SK-N-SH (cell line): ENCODE results near the gene MRPL58. TPM values are rescaled to one million over a fixed set of nuclear protein-coding genes. Genes with fewer than 3 reads are reported as not detected.
"Not testable (repeated sequence)": the region's sequence is repeated elsewhere in the genome, so short reads cannot be mapped to it uniquely, and the experiment has no call there.

Source experiments
- CTCF ChIA-PET: fragments of 300-600, 350-600 bp; formaldehyde crosslinking; extraction: SDS; loops from one replicate; lab custom pipeline; 2021; lab: Yijun Ruan, JAX
- POLR2A ChIA-PET: fragments of 350-600 bp; sonication (Branson Sonifier 250); formaldehyde crosslinking; extraction: SDS; loops from one replicate; lab custom pipeline; 2020; ENCODE audit warnings: antibody characterized with exemption, inconsistent platforms; lab: Yijun Ruan, JAX
- DNase-seq: peaks from one replicate; pipeline ENCODE4 v3.0.0; 2012
- H2AFZ ChIP-seq: fragments of 200-600 bp; sonication (generic); 2 replicates; pipeline ENCODE4 v1.8.1; 2016; ENCODE audit warnings: antibody characterized with exemption, mild to moderate bottlenecking, low read depth
- H3F3A ChIP-seq: fragments of 200-600 bp; sonication (generic); replicated peaks from 2 replicates; pipeline ENCODE3; 2016; ENCODE audit warnings: antibody characterized with exemption, mild to moderate bottlenecking; ENCODE audit not compliant: insufficient read depth
- H3K27ac ChIP-seq, 2 experiments: fragments of 200-500 bp in 1 of 2; fragments of 200-600 bp in 1 of 2; sonication (Bioruptor generic) in 1 of 2; sonication (generic), shearing (Covaris generic) in 1 of 2; 2 replicates each; pipeline versions ENCODE4 v1.5.1 to v1.6.1; 2014 to 2016; ENCODE audit warnings: low read depth in 2 of 2, inconsistent platforms in 1 of 2, low read length in 1 of 2, mild to moderate bottlenecking in 1 of 2, mixed read lengths in 1 of 2
- H3K27me3 ChIP-seq: fragments of 200-600 bp; sonication (generic), shearing (Covaris generic); 2 replicates; pipeline ENCODE4 v1.6.1; 2016; ENCODE audit warnings: mixed run types; ENCODE audit not compliant: insufficient read depth
- H3K36me3 ChIP-seq, 2 experiments: fragments of 200-500 bp in 1 of 2; fragments of 200-600 bp in 1 of 2; sonication (Bioruptor generic) in 1 of 2; sonication (generic) in 1 of 2; replicated peaks in 1 of 2; 2 replicates each; pipeline versions ENCODE3 to v1.5.1; 2014 to 2016; ENCODE audit warnings: low read length in 1 of 2, mild to moderate bottlenecking in 1 of 2; ENCODE audit not compliant: insufficient read depth in 2 of 2, control insufficient read depth in 1 of 2
- H3K4me1 ChIP-seq, 2 experiments: fragments of 200-500 bp in 1 of 2; fragments of 200-600 bp in 1 of 2; sonication (Bioruptor generic) in 1 of 2; sonication (generic), shearing (Covaris generic) in 1 of 2; 2 replicates each; pipeline versions ENCODE4 v1.5.1 to v1.6.1; 2014 to 2016; ENCODE audit warnings: low read depth in 1 of 2, low read length in 1 of 2, mixed run types in 1 of 2; ENCODE audit not compliant: insufficient read depth in 2 of 2, control insufficient read depth in 1 of 2
- H3K4me2 ChIP-seq: fragments of 200-600 bp; sonication (generic), shearing (Covaris generic); 2 replicates; pipeline ENCODE4 v1.6.1; 2017; ENCODE audit warnings: mixed run types
- H3K4me3 ChIP-seq, 2 experiments: fragments of 200-500 bp in 1 of 2; fragments of 200-600 bp in 1 of 2; sonication (Bioruptor generic) in 1 of 2; sonication (generic), shearing (Covaris generic) in 1 of 2; 2 replicates each; pipeline versions ENCODE4 v1.5.1 to v1.8.1; 2014 to 2016; ENCODE audit warnings: low read depth in 2 of 2, inconsistent platforms in 1 of 2, low read length in 1 of 2, mild to moderate bottlenecking in 1 of 2, mixed read lengths in 1 of 2, moderate library complexity in 1 of 2
- H3K79me2 ChIP-seq: fragments of 200-600 bp; sonication (generic); 2 replicates; pipeline ENCODE4 v1.8.1; 2017; ENCODE audit warnings: mild to moderate bottlenecking; ENCODE audit not compliant: insufficient read depth
- H3K9ac ChIP-seq: fragments of 200-600 bp; sonication (generic); 2 replicates; pipeline ENCODE4 v1.6.1; 2017; ENCODE audit warnings: mixed run types
- H3K9me2 ChIP-seq: fragments of 200-600 bp; sonication (generic); 2 replicates; pipeline ENCODE4 v1.6.1; 2017; ENCODE audit warnings: mixed run types
- H3K9me3 ChIP-seq: fragments of 200-600 bp; sonication (generic); 2 replicates; pipeline ENCODE4 v1.6.1; 2017; ENCODE audit warnings: mixed run types, mild to moderate bottlenecking, moderate library complexity
- H4K20me1 ChIP-seq: fragments of 200-600 bp; sonication (generic); 2 replicates; pipeline ENCODE4 v1.6.1; 2017; ENCODE audit warnings: mild to moderate bottlenecking, mixed run types; ENCODE audit not compliant: insufficient read depth
- POLR2AphosphoS5 ChIP-seq: IDR thresholded peaks from 2 replicates; pipeline ENCODE4 v1.6.1; 2012; ENCODE audit warnings: low read depth, low read length
- RAD21 ChIP-seq: IDR thresholded peaks from 2 replicates; pipeline ENCODE4 v1.6.1; 2012; ENCODE audit warnings: mild to moderate bottlenecking, low read length
- TAF1 ChIP-seq: IDR thresholded peaks from 2 replicates; pipeline ENCODE4 v1.6.1; 2012; ENCODE audit warnings: low read depth, mild to moderate bottlenecking, low read length, moderate library complexity, borderline replicate concordance
- WGBS: methylation state at CpG from one replicate; pipeline ENCODE4 v1.1.6; 2017; ENCODE audit warnings: low lambda C conversion rate; 5-methylcytosine and 5-hydroxymethylcytosine counted together
- polyA plus RNA-seq, 3 experiments: library from polyadenylated mRNA; depleted of rRNA; stranded (reverse); fragments of >200 nt; gene quantifications; 2 replicates each; pipeline ENCODE4 v1.2.3, GENCODE V29; 2012
- TF ChIP-seq, protein P1 (sequence below): IDR thresholded peaks from 2 replicates; pipeline ENCODE4 v1.6.1; 2012; ENCODE audit warnings: mild to moderate bottlenecking, low read depth, low read length, moderate library complexity
- TF ChIP-seq, protein P2 (sequence below): IDR thresholded peaks from 2 replicates; pipeline ENCODE4 v1.4.0; 2012; ENCODE audit warnings: low read depth, borderline replicate concordance
- TF ChIP-seq, protein P3 (sequence below): fragments of 150-350 bp; IDR thresholded peaks from 2 replicates; pipeline ENCODE4 v1.6.1; 2017; ENCODE audit warnings: antibody characterized with exemption, low read length, low read depth, borderline replicate concordance
- TF ChIP-seq, protein P4 (sequence below): IDR thresholded peaks from 2 replicates; pipeline ENCODE4 v1.4.0; 2012; ENCODE audit warnings: low read depth

Gene MRPL58
- polyA plus RNA-seq, 1 of the 3 experiments (the other 2 are of a cell fraction), result 87.3 TPM

DNA sequence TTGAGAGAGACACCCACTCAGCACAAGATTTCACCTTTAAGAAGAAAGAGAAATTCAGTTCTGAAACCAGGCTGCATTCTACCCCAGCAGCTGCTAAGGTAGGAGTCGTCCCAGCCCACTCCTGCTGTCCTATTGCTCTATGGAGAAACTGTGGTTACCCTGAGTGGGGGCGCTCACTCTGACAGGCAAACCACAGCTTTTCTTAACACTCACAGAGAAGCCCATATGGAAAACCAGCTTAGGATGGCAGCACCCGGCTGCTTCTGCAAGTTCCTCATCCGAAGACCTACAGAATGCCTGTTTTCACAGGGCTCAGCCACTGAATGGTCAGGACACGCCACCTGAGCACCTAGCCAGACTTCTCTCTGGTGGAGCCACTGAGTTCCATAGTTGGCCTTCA, 26.8 kb downstream of the MRPL58 start (continued):
- TF ChIP-seq, protein P1, sequence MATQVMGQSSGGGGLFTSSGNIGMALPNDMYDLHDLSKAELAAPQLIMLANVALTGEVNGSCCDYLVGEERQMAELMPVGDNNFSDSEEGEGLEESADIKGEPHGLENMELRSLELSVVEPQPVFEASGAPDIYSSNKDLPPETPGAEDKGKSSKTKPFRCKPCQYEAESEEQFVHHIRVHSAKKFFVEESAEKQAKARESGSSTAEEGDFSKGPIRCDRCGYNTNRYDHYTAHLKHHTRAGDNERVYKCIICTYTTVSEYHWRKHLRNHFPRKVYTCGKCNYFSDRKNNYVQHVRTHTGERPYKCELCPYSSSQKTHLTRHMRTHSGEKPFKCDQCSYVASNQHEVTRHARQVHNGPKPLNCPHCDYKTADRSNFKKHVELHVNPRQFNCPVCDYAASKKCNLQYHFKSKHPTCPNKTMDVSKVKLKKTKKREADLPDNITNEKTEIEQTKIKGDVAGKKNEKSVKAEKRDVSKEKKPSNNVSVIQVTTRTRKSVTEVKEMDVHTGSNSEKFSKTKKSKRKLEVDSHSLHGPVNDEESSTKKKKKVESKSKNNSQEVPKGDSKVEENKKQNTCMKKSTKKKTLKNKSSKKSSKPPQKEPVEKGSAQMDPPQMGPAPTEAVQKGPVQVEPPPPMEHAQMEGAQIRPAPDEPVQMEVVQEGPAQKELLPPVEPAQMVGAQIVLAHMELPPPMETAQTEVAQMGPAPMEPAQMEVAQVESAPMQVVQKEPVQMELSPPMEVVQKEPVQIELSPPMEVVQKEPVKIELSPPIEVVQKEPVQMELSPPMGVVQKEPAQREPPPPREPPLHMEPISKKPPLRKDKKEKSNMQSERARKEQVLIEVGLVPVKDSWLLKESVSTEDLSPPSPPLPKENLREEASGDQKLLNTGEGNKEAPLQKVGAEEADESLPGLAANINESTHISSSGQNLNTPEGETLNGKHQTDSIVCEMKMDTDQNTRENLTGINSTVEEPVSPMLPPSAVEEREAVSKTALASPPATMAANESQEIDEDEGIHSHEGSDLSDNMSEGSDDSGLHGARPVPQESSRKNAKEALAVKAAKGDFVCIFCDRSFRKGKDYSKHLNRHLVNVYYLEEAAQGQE, result no peak
- TF ChIP-seq TAF1 (no peak), RAD21 (no peak), POLR2AphosphoS5 (no peak)

DNA sequence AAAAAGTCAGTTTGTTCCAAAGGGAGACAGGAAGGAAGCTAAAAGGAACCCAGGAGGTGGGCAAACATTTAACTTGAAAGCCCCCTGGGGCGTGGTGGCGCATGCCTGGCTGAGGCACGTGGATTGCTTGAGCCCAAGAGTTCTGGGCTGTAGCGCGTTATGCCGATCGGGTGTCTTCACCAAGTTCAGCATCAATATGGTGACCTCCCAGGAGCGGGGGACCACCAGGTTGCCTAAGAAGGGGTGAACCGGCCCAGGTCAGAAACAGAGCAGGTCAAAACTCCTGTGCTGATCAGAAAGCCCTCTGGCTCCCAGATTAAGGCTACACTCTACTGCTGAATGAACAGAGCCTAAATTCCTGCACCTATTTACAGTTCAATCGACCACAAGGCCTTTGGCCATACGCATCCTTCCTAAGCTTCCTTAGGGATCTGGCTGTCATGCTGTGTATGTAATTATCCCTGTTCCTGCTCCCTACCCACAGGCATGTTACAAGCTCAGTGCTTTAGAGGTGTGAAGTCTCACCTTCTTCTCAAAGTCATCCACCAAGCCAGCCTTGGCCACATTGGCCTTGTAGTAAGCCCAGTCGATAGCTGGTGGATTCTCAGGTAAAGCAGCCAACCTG, 29.3 kb downstream of the MRPL58 start:
- no peaks in the 10 kb centered on the region for H3K9me2 ChIP-seq
- DNase-seq, result no peak
- H2AFZ ChIP-seq, result no peak overlapping the region
- no peak overlapping the region for H3K4me2 ChIP-seq
- H3K27ac ChIP-seq, result no peak overlapping the region
- CTCF ChIA-PET, result interaction anchor here (1.0 to 2.2 kb wide), 6 partner anchors 8 to 250 kb away, joined by 3 to 8 read pairs (median 5); partner anchors contain the start of gene MRPL58
- peaks cover 37% of the 10 kb centered on the region for H3K79me2 ChIP-seq
- no peaks in the 10 kb centered on the region for H4K20me1 ChIP-seq
- H3K9ac ChIP-seq, result no peak overlapping the region
- POLR2A ChIA-PET, result interaction anchor here (1.4 kb wide), 1 partner anchor 51 kb away, joined by 3 read pairs; no protein-coding TSS in a partner anchor
- H3F3A ChIP-seq, result peaks cover 11% of the 10 kb centered on the region
- H3K4me1 ChIP-seq, result peaks cover 3 to 7% of the 10 kb centered on the region in 2 experiments; a peak in 1 of 4 replicates
- peaks cover 29 to 33% of the 10 kb centered on the region in 2 experiments for H3K36me3 ChIP-seq
- TF ChIP-seq RAD21, result no peak
- TF ChIP-seq, protein P2, sequence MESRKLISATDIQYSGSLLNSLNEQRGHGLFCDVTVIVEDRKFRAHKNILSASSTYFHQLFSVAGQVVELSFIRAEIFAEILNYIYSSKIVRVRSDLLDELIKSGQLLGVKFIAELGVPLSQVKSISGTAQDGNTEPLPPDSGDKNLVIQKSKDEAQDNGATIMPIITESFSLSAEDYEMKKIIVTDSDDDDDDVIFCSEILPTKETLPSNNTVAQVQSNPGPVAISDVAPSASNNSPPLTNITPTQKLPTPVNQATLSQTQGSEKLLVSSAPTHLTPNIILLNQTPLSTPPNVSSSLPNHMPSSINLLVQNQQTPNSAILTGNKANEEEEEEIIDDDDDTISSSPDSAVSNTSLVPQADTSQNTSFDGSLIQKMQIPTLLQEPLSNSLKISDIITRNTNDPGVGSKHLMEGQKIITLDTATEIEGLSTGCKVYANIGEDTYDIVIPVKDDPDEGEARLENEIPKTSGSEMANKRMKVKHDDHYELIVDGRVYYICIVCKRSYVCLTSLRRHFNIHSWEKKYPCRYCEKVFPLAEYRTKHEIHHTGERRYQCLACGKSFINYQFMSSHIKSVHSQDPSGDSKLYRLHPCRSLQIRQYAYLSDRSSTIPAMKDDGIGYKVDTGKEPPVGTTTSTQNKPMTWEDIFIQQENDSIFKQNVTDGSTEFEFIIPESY, result no peak
- TF ChIP-seq, protein P3, sequence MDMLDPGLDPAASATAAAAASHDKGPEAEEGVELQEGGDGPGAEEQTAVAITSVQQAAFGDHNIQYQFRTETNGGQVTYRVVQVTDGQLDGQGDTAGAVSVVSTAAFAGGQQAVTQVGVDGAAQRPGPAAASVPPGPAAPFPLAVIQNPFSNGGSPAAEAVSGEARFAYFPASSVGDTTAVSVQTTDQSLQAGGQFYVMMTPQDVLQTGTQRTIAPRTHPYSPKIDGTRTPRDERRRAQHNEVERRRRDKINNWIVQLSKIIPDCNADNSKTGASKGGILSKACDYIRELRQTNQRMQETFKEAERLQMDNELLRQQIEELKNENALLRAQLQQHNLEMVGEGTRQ, result no peak
- TF ChIP-seq, protein P4, sequence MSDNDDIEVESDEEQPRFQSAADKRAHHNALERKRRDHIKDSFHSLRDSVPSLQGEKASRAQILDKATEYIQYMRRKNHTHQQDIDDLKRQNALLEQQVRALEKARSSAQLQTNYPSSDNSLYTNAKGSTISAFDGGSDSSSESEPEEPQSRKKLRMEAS, result no peak
- 92% methylated on average over 8 of the region's 12 CpGs for WGBS
- H3K9me3 ChIP-seq, result no peaks in the 10 kb centered on the region
- no peaks in the 10 kb centered on the region for H3K27me3 ChIP-seq
- no peak overlapping the region for H3K4me3 ChIP-seq

DNA sequence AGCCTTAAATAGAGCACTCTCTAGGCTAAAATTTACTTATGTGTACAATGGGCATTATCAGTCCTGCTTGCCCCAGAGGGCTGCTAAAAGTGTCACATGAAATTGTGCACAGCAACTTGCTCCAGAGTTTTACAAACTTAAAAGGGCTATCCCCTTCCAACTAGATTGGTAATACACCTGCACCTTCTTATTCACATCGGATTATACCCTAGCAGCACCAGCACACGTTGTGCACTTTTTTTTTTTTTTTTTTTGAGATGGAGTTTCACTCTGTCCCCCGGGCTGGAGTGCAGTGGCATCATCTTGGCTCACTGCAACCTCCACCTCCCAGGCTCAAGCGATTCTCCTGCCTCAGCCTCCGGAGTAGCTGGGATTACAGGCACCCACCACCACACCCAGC, 31.3 kb downstream of the MRPL58 start:
- DNase-seq, H3K27ac ChIP-seq, H3K9me3 ChIP-seq, H4K20me1 ChIP-seq, H3K9me2 ChIP-seq, H2AFZ ChIP-seq, H3K9ac ChIP-seq, H3F3A ChIP-seq, H3K4me3 ChIP-seq, H3K27me3 ChIP-seq, H3K4me2 ChIP-seq: not testable (repeated sequence)
- Histone ChIP-seq H3K36me3 (peaks cover 25 to 31% of the 10 kb centered on the region in 2 experiments), H3K79me2 (peaks cover 52% of the 10 kb centered on the region), H3K4me1 (peaks cover 7 to 14% of the 10 kb centered on the region in 2 experiments; a peak in 2 of 4 replicates)
- POLR2A ChIA-PET, result interaction anchor here (1.2 kb wide), 1 partner anchor 31 kb away, joined by 3 read pairs; the partner anchor contains the start of gene MRPL58
- 78% methylated on average over 5 of the region's 5 CpGs for WGBS
- CTCF ChIA-PET, result interaction anchor here (1.0 to 1.7 kb wide), 3 partner anchors 10 to 86 kb away, joined by 3 to 6 read pairs (median 5); no protein-coding TSS in a partner anchor
